ENCODE results near the gene TBC1D28. TPM values are rescaled to one million over a fixed set of nuclear protein-coding genes. Genes with fewer than 3 reads are reported as not detected.

The TBC1D28 gene
- total RNA-seq, 2 experiments from 2014 or later: not detected

Other genes with a start within 250 kb of the TBC1D28 start
- gene LGALS9C, start 167.6 kb downstream of the TBC1D28 start, total RNA-seq: 1 to 10 TPM; 2.6 to 3.7 TPM
- gene FOXO3B, start 37.9 kb upstream of the TBC1D28 start, total RNA-seq: 1 to 10 TPM; 4.4 to 5.8 TPM
- gene FBXW10, start 99.7 kb upstream of the TBC1D28 start, total RNA-seq: not detected
- 10 to 100 TPM; 21.6 to 29.9 TPM for gene TVP23B, start 136.8 kb upstream of the TBC1D28 start, total RNA-seq
- gene PRPSAP2, start 213.7 kb upstream of the TBC1D28 start, total RNA-seq: 10 to 100 TPM; 57.3 to 57.8 TPM

Measured in activated CD8-positive, alpha-beta T cell treated with anti-CD3 and anti-CD28 coated beads, Interleukin-2, amount 10 ng/mL, durations not matched to agents 7 days and 5 days (primary cell).